Measurements from ENCODE around the gene EPM2A.

EPM2A gene

DNA sequence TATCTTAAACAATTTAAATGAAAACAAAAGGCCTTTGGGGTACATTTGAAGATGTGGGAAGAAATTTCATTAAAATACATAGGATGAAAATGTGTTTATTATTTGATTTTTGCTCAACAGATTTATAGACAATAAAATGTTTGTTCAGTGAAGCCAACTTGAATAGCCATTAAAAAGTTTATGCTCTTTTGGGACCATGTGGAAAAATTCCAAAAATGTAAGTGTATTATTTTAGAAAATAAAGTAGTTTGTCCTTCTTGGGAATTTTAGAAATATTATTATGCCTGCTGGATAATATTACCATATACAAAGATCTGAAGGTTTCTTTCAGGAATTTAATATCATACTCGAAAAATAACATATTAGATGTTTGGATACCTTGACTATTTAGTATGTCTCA is 131.3 kb downstream of the EPM2A start:
- no peak for DNase-seq (ENCODE audit: low read depth in 1 of 2, low spot score in 1 of 2)

- DNase-seq (ENCODE audit: low read depth in 1 of 2, low spot score in 1 of 2): no peak
Measured at GRCh38 chr6:145603424-145603833, 131.9 kb downstream of the EPM2A start.

DNA sequence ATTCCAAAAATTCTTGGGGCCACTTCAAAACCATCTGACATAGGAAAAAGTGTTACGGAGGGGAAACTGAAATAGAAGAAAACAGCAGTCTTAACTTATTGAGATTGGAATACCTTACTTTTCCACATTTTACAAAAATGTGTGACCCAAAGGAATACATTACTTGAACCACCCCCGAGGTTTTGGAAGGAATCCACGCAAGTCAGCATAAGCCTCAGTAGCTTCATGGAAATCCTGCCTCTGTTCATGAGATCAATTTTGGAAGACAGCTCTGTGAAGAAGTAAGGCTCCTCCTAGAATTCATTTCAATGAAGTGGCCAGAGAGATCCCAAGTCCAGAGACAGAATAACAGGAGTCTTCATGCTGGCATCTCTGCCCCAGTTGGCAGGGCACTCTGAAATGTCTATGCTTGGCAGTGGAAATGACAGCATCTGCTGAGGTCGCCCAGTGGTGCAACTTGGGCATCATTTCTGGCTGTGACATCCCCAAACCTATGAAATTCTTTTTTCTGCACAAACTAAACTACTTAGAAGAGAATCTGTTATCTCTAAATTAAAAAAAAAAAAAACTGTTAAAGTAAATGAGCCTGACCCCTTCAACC is 132.5 kb downstream of the EPM2A start:
- no peak for DNase-seq (ENCODE audit: low read depth in 1 of 2, low spot score in 1 of 2)

- no peak for DNase-seq (ENCODE audit: low read depth in 1 of 2, low spot score in 1 of 2)
Measured at GRCh38 chr6:145601397-145601796, 133.9 kb downstream of the EPM2A start.

DNA sequence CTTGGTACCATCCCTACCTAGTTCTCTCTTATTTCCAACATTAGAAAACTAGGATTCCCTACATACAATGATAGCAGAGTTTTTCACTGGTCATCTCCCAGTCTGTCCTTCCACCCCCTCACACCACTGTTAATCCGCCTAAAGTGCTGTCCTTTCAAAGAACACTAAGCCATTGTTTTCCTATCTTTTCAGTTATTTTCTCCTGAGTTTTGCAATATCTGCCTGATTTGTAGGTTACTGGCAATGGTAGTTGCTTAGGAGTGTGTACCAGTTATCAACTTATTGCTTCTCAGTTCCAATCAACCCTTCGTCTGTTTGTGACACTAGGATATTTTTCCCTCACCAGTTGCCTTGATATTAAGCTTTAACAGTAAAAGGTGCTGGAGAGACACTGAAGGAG is 135.0 kb downstream of the EPM2A start:
- DNase-seq (ENCODE audit: low read depth in 1 of 2, low spot score in 1 of 2): no peak

- no peak for DNase-seq (ENCODE audit: low read depth in 1 of 2, low spot score in 1 of 2)
Measured at GRCh38 chr6:145588981-145589380, 146.3 kb downstream of the EPM2A start.

DNA sequence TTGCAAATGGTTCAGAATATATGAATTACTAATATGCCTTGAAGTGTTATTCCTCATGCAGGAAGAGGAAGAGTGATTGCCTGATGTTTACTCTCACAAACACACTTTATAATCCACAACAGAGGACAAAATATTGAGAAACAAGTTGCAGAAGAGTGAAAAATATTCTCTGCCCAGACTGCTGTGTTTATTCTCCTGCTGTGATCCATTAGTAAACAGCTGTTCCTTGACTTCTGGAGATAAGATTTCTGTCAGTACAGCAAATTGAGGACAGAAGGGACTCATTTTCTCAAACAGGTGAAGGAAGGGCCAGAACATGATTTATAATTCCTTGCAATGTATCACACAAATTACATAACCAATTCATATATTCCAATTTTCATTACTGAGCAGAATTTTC is 148.0 kb downstream of the EPM2A start:
- DNase-seq (ENCODE audit: low read depth in 1 of 2, low spot score in 1 of 2): no peak

DNA sequence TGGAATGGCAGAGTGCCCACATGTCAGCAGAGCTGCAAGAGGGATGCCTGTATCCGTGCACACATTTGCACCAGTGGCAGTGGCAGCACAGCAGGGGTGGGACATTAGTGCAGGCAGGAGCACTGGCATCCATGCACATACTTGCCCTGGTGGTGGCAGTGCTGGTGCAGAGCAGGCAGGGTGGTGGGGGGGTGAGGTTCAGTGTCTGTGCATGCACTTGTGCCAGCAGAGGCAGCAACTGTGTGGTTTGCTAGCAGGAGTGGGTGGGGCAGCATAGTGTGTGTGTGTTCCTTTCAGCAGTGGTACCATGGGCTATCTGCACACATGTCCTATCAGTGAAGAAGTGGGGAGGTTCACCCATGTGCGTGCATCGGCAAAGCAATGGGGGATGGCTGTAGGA is 151.6 kb downstream of the EPM2A start:
- DNase-seq (ENCODE audit: low read depth in 1 of 2, low spot score in 1 of 2): no peak

Data from activated T-helper 1 cell treated with anti-CD3 and anti-CD28 coated beads, Interleukin-2, amount 50 U/mL, for 16 hours (primary cell).